Esophagus muscularis mucosa (tissue), 4 donors: ENCODE measurements around the gene MARF1. TPM values are rescaled to one million over a fixed set of nuclear protein-coding genes. Genes with fewer than 3 reads are reported as not detected.
"Not testable (repeated sequence)": the region's sequence is repeated elsewhere in the genome, so short reads cannot be mapped to it uniquely, and the experiment has no call there.

Experiments
- DNase-seq: peaks from one replicate; pipeline ENCODE4 v3.0.0-alpha.2; 2017; ENCODE audit errors: extremely low spot score
- H3K27ac ChIP-seq, 4 donors: fragments of 200-600 bp; sonication (generic); replicated peaks in 1 of 4; 1 replicate in 3 of 4; 2 replicates in 1 of 4; pipeline ENCODE4 v1.5.1; 2016 to 2019; ENCODE audit warnings: mild to moderate bottlenecking in 1 of 4
- H3K27me3 ChIP-seq, 4 donors: fragments of 200-600 bp; sonication (generic); one replicate each; pipeline versions ENCODE4 v1.5.1 to v1.6.0; 2016 to 2019
- H3K36me3 ChIP-seq, 4 donors: fragments of 200-600 bp; sonication (generic); one replicate each; pipeline ENCODE4 v1.5.1; 2016 to 2019
- H3K4me1 ChIP-seq, 4 donors: fragments of 200-600 bp; sonication (generic); one replicate each; pipeline ENCODE4 v1.5.1; 2016 to 2019
- H3K4me3 ChIP-seq, 4 donors: fragments of 200-600 bp; sonication (generic); 1 replicate in 2 of 4; 2 replicates in 2 of 4; pipeline ENCODE4 v1.5.1; 2016 to 2019; ENCODE audit warnings: mild to moderate bottlenecking in 4 of 4, moderate library complexity in 1 of 4
- H3K9me3 ChIP-seq, 4 donors: fragments of 200-600 bp; sonication (generic); 1 replicate in 3 of 4; 2 replicates in 1 of 4; pipeline ENCODE4 v1.5.1; 2016 to 2019
- EP300 ChIP-seq: sonication (generic); formaldehyde crosslinking; IDR thresholded peaks from one replicate; pipeline ENCODE4 v1.6.1; 2017; ENCODE audit warnings: antibody characterized with exemption
- POLR2A ChIP-seq: fragments of 450-650 bp; IDR thresholded peaks from one replicate; pipeline ENCODE4 v1.6.1; 2017; ENCODE audit warnings: antibody characterized with exemption, moderate library complexity, mild to moderate bottlenecking, low read depth
- POLR2AphosphoS5 ChIP-seq, 2 donors: sonication (generic); formaldehyde crosslinking; IDR thresholded peaks; one replicate each; pipeline ENCODE4 v1.6.1; 2017; ENCODE audit warnings: antibody characterized with exemption in 2 of 2
- WGBS: methylation state at CpG from one replicate; pipeline ENCODE4 v1.1.5; 2018; 5-methylcytosine and 5-hydroxymethylcytosine counted together
- intact Hi-C: fragments of 100-400 bp; cut with DNase I; formaldehyde crosslinking; loops from one replicate; pipeline ENCODE4 v1.15.1; 2023
- total RNA-seq, 4 donors: library from RNA; depleted of rRNA; stranded (reverse); fragments of >200 nt; gene quantifications; one replicate each; pipeline versions ENCODE4 v1.1.0 to v1.2.1, GENCODE V29; 2016
- TF ChIP-seq, protein P1 (sequence below), 3 experiments: fragments of 200-600 bp in 2 of 3; fragments of 450-650 bp in 1 of 3; sonication (generic) in 2 of 3; IDR thresholded peaks; one replicate each; pipeline ENCODE4 v1.5.1; 2017 to 2019; ENCODE audit warnings: antibody characterized with exemption in 3 of 3, mild to moderate bottlenecking in 2 of 3, moderate library complexity in 1 of 3

Gene MARF1, protein sequence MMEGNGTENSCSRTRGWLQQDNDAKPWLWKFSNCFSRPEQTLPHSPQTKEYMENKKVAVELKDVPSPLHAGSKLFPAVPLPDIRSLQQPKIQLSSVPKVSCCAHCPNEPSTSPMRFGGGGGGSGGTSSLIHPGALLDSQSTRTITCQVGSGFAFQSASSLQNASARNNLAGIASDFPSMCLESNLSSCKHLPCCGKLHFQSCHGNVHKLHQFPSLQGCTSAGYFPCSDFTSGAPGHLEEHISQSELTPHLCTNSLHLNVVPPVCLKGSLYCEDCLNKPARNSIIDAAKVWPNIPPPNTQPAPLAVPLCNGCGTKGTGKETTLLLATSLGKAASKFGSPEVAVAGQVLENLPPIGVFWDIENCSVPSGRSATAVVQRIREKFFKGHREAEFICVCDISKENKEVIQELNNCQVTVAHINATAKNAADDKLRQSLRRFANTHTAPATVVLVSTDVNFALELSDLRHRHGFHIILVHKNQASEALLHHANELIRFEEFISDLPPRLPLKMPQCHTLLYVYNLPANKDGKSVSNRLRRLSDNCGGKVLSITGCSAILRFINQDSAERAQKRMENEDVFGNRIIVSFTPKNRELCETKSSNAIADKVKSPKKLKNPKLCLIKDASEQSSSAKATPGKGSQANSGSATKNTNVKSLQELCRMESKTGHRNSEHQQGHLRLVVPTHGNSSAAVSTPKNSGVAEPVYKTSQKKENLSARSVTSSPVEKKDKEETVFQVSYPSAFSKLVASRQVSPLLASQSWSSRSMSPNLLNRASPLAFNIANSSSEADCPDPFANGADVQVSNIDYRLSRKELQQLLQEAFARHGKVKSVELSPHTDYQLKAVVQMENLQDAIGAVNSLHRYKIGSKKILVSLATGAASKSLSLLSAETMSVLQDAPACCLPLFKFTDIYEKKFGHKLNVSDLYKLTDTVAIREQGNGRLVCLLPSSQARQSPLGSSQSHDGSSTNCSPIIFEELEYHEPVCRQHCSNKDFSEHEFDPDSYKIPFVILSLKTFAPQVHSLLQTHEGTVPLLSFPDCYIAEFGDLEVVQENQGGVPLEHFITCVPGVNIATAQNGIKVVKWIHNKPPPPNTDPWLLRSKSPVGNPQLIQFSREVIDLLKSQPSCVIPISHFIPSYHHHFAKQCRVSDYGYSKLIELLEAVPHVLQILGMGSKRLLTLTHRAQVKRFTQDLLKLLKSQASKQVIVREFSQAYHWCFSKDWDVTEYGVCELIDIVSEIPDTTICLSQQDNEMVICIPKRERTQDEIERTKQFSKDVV (N-terminal part only)
- 10 to 100 TPM; 36.6 to 57.3 (median 52.0) TPM for total RNA-seq

GRCh38 chr16:15643048-15643945 lies at the start of gene MARF1:
Gene MARF1 (minus strand): TSS chr16:15643154. CDS start chr16:15639233, 3,921 bp downstream.
- DNase-seq: peak; percentile 99
- intact Hi-C loops: no loop called here
- peak within 1 kb of the TSS; percentile 77 to 94 (median 86) for H3K4me3 ChIP-seq
- H3K27ac ChIP-seq: peak within 1 kb of the TSS; percentile 95 to 100 (median 98)
- TF ChIP-seq, protein P1, sequence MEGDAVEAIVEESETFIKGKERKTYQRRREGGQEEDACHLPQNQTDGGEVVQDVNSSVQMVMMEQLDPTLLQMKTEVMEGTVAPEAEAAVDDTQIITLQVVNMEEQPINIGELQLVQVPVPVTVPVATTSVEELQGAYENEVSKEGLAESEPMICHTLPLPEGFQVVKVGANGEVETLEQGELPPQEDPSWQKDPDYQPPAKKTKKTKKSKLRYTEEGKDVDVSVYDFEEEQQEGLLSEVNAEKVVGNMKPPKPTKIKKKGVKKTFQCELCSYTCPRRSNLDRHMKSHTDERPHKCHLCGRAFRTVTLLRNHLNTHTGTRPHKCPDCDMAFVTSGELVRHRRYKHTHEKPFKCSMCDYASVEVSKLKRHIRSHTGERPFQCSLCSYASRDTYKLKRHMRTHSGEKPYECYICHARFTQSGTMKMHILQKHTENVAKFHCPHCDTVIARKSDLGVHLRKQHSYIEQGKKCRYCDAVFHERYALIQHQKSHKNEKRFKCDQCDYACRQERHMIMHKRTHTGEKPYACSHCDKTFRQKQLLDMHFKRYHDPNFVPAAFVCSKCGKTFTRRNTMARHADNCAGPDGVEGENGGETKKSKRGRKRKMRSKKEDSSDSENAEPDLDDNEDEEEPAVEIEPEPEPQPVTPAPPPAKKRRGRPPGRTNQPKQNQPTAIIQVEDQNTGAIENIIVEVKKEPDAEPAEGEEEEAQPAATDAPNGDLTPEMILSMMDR (IDR thresholded peaks at IDR 0.05): peak; percentile 42 to 62 (median 54)
- TF ChIP-seq POLR2A (peak; percentile 99), POLR2AphosphoS5 (IDR thresholded peaks at IDR 0.05) (peak; percentile 98 to 99), EP300 (no peak)
- H3K36me3 ChIP-seq: peaks cover 7 to 16% (median 10%) of the 10 kb centered on the region in 4 donors
- H3K27me3 ChIP-seq: peaks cover 0 to 4% (median 0%) of the 10 kb centered on the region in 4 donors
- H3K9me3 ChIP-seq: no peaks in the 10 kb centered on the region
- H3K4me1 ChIP-seq: peaks cover 18 to 32% (median 28%) of the 10 kb centered on the region in 4 donors
- WGBS: under 1% methylated on average over 36 of the region's 58 CpGs

- intact Hi-C loops: loop anchor here (10.0 kb wide), 1 partner anchor 502 kb away; no protein-coding TSS in a partner anchor
Observed at GRCh38 chr16:15692508-15692907, 49.6 kb upstream of the MARF1 start.

DNA sequence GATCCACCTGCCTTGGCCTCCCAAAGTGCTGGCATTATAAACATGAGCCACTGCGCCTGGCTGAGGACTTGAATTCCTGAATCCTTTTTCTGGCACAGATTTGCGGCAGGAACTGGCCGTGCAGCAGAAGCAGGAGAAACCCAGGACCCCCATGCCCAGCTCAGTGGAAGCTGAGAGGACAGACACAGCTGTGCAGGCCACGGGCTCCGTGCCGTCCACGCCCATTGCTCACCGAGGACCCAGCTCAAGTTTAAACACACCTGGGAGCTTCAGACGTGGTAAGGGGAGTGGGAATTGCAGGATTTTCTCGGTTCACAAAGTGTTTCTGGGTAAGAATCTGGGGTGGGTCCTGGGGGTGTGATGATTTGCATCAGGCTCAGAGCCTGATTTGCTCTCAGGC lies 48.1 kb upstream of the MARF1 start:
- no peak for DNase-seq
- Histone ChIP-seq H3K27me3 (no peaks in the 10 kb centered on the region), H3K9me3 (no peaks in the 10 kb centered on the region), H3K4me1 (no peaks in the 10 kb centered on the region), H3K4me3 (no peak overlapping the region), H3K27ac (no peak overlapping the region), H3K36me3 (peaks cover 40 to 97% (median 90%) of the 10 kb centered on the region in 4 donors)
- 93% methylated on average over 5 of the region's 10 CpGs for WGBS
- intact Hi-C loops: loop anchor here (10.0 kb wide), 1 partner anchor 504 kb away; no protein-coding TSS in a partner anchor
- TF ChIP-seq POLR2A: no peak
- TF ChIP-seq POLR2AphosphoS5 (IDR thresholded peaks at IDR 0.05): no peak
- no peak for TF ChIP-seq EP300
- TF ChIP-seq, protein P1 (IDR thresholded peaks at IDR 0.05): no peak

More at GRCh38 chr16:15692508-15692907, 49.6 kb upstream of the MARF1 start:
- not testable (repeated sequence) for H3K27ac ChIP-seq, H3K9me3 ChIP-seq, H3K27me3 ChIP-seq, H3K4me3 ChIP-seq, H3K4me1 ChIP-seq, DNase-seq
- 100% methylated on average over 1 of the region's 1 CpG for WGBS
- H3K36me3 ChIP-seq: peaks cover 51 to 100% (median 90%) of the 10 kb centered on the region in 4 donors

DNA sequence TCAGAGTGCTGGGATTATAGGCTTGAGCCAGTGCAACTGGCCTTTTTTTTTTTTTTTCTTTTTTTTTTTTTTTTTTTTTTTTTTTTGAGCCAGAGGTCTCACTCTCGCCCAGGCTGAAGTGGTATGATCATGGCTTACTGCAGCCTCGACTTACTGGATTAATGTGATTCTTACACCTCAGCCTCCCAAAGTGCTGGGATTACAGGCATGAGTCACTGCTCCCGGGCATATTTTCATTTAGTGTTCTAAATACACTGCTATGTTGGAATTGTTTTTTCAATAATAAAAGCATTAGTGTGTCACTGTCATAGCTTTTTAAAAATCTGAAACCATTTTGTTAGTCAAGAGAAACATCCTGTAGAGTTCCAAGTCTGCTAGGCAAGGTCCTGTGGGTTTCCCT lies 47.3 kb upstream of the MARF1 start:
- Histone ChIP-seq H3K36me3 (peaks cover 45 to 97% (median 91%) of the 10 kb centered on the region in 4 donors), H3K4me1 (no peaks in the 10 kb centered on the region), H3K4me3 (no peak overlapping the region), H3K27me3 (no peaks in the 10 kb centered on the region), H3K27ac (no peak overlapping the region), H3K9me3 (no peaks in the 10 kb centered on the region)
- 82% methylated on average over 3 of the region's 3 CpGs for WGBS
- intact Hi-C loops: loop anchor here (10.0 kb wide), 1 partner anchor 505 kb away; no protein-coding TSS in a partner anchor
- no peak for DNase-seq
- TF ChIP-seq POLR2AphosphoS5 (IDR thresholded peaks at IDR 0.05) (no peak), POLR2A (no peak), EP300 (no peak)
- TF ChIP-seq, protein P1 (IDR thresholded peaks at IDR 0.05): no peak
